GM19193 (cell line): ENCODE data around the gene DIP2C.

Experiments
- POLR2A ChIP-seq: IDR thresholded peaks from 4 replicates; pipeline ENCODE4 v1.6.1; 2011; ENCODE audit not compliant: insufficient read depth, insufficient read length; ENCODE audit errors: extremely low read depth

DIP2C gene

GRCh38 chr10:689452-690371, at the start of gene DIP2C:
TSS of gene DIP2C (minus strand) at chr10:689668. CDS start at chr10:689578, 90 bp downstream.
- TF ChIP-seq POLR2A, result no peak

DNA sequence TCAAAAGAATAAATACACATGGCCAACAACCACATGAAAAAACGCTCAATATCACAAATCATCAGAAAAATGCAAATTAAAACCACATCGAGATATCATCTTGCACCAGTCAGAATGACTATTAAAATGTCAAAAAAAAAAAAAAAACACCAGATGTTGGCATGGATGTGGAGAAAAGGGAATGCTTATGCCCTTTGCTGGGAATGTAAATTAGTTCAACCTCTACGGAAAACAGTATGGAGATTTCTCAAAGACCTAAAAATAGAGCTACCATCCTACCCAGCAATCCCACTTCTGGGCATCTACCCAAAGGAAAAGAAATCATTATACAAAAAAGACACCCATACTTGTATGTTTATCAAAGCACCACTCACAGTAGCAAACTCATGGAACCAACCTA, 45.0 kb upstream of the DIP2C start:
- TF ChIP-seq POLR2A, result no peak

DNA sequence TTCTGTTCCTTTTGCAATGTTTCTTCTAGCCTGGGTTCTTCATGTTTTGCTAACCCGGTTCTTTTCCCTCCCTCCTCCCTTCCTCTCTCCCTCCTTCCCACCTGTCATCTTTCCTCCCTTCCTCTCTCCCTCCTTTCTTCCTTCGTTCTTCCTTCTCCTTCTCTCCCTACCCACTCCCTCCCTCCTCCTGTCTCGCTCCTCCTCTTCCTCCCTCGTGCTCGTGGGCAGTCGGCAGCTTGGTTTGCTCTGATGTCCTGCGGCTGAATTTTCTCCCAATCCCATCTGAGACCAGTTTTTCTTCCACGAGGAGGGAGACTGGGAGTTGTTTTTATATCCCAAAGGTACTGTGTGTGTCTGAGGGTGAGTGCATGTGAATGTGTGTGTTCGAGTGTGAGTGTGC, 43.6 kb upstream of the DIP2C start:
- no peak for TF ChIP-seq POLR2A

- no peak for TF ChIP-seq POLR2A
Observed at GRCh38 chr10:729213-729612, 39.7 kb upstream of the DIP2C start.

GRCh38 chr10:728603-729002, 39.1 kb upstream of the DIP2C start:
- no peak for TF ChIP-seq POLR2A

DNA sequence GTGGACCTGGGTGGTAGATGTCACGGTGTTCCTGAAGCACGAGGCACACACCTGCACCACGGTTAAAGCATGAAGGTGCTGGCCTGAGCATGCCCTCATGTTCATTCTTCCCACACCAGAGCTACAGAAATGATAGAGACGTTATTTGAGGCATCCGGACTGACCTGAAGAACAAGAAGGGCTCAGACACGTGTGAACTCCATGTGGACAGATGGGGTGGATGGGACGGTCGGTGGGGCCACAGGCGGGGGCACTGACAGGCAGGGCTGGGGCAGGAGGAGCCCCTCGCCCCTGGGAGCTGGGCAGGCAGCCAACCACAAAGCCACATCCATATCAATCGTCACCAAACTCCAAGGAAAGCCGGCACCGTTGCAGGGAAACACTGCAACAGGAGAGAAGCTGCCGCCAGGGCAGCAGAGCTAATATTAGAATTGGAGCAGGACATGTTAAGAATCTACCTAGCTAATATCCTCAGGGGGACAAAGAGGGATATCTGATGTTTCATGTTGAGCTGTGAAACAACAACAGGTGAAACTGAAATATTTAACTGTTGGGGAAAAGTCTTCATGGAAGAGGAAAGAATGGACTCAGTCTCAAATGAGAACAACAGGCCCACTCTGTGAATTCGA, 37.8 kb upstream of the DIP2C start:
- no peak for TF ChIP-seq POLR2A

DNA sequence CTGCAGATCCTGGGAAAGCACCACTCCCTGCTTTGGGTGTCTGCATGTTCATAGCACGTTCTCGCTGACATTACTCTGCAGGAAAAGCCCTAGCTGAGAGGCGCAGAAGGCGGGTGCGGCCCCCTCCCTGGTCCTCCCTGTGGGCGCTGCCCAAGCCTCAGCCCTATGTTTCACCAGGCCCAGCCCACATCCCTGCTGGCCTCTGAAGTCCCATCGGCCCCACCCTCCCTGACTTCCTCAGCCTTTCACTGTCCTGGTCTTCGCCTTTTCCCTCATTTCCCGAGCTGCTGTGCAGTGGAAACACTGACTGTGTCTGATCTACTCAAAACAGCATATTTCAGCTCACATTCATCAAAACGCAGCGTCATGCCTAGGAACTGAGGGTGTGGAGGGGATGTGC, 36.3 kb upstream of the DIP2C start:
- TF ChIP-seq POLR2A, result no peak

DNA sequence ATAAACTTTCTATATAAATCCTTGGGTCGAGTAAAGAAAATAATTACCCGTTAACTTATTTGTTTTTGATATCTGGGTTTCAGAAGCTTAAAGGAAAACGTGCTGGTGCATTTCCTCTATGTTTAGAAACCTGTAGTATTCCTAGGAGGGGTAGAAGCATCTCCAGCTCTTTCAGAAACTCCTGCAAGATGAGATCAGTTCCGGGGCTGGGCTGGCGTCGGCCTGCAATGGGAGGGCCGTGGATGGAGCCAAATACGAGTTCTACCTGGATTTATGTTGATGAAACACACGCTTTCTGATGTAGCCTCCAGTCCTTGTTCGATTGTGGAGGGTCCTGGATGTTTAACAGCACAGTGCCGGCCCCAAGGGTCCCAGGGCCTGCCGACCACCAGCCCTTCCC, 35.8 kb upstream of the DIP2C start:
- TF ChIP-seq POLR2A, result no peak

DNA sequence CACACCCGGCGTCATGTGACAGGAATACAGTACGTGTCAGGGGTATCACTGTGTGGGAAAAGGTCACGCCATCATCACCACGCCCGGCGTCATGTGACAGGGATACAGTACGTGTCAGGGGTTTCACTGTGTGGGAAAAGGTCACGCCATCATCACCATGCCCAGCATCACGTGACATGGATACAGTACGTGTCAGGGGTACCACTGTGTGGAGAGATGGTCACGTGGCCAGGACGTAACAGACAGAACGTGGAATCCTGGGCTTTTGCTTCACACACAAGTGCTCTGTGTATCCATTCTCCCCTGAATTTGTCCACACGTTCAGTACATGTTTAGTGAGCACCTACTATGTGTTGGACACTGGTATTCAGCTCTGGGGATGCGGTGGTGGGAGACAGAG, 34.5 kb upstream of the DIP2C start:
- no peak for TF ChIP-seq POLR2A

GRCh38 chr10:722281-723060, 33.0 kb upstream of the DIP2C start:
- no peak for TF ChIP-seq POLR2A

GRCh38 chr10:718143-718700, 28.8 kb upstream of the DIP2C start:
- no peak for TF ChIP-seq POLR2A

- no peak for TF ChIP-seq POLR2A
Observed at GRCh38 chr10:717458-717857, 28.0 kb upstream of the DIP2C start.

DNA sequence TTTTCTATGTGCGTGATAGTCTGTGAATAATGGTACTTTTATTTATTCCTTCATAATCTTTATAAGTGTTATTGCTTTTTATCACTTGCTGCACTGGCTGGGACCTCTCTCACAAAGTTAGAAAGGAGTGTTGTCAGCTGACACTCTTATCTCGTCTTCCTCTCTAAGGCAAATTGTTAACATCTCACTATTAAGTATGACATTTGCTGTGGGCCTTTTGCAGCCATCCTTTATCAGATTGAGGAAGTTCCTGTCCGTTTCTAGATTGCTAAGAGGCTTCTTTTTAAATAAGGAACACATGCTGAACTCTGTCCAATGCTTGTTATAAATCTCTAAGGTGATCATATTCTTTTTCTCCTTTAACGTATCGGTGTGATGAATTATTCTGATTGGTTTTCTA, 27.4 kb upstream of the DIP2C start:
- no peak for TF ChIP-seq POLR2A

- no peak for TF ChIP-seq POLR2A
Observed at GRCh38 chr10:714214-714613, 24.7 kb upstream of the DIP2C start.

DNA sequence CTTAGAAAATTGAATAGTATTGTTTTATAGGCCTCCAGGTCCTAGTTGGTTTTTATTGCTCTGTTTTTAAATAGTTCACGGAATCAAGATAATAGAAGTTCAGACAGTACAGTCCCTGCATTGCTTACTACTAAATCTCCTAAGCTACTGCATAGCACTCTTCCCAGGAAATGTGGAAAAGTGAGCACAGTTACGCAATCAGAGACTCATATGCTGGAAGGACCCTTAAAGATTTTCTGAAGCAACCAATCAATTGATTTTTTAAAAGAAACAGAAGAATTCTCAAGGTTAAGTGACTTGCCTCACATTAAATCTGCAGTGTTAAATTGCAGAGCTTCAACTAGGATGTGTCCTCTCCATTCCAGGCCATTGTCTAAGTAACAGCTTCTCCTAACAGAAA, 23.1 kb upstream of the DIP2C start:
- no peak for TF ChIP-seq POLR2A
